NCI-H146 treated with DMSO at 0.1 percent for 48 hours (cell line): ENCODE results near the gene NTM.
"Not testable (repeated sequence)": the region's sequence is repeated elsewhere in the genome, so short reads cannot be mapped to it uniquely, and the experiment has no call there.

ENCODE experiments used
- DNase-seq: peaks from one replicate; lab custom pipeline; 2025; ENCODE audit not compliant: unreplicated experiment; lab: John Stamatoyannopoulos, UW

The NTM gene

DNA sequence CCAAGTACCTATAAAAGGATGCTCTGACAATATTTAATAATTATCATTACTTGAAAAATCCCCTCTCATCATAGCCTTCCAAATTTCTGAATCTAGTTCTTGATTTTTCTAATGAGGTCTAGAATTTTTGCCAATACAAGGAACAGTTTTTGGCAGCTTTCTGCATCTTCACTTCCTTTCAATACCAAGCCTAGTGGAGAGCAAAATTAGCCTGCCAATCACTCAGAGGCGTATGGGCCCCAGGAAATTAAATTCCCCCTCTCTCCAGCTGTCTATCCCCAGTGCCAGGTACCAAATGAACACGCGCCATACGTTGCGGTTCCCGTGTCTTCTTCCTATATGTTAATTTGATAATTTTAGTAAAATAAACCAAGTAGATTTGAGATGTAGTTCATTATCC, 293.9 kb downstream of the NTM start:
- no peak for DNase-seq

GRCh38 chr11:131664816-131665215, 294.4 kb downstream of the NTM start:
- DNase-seq = no peak

DNA sequence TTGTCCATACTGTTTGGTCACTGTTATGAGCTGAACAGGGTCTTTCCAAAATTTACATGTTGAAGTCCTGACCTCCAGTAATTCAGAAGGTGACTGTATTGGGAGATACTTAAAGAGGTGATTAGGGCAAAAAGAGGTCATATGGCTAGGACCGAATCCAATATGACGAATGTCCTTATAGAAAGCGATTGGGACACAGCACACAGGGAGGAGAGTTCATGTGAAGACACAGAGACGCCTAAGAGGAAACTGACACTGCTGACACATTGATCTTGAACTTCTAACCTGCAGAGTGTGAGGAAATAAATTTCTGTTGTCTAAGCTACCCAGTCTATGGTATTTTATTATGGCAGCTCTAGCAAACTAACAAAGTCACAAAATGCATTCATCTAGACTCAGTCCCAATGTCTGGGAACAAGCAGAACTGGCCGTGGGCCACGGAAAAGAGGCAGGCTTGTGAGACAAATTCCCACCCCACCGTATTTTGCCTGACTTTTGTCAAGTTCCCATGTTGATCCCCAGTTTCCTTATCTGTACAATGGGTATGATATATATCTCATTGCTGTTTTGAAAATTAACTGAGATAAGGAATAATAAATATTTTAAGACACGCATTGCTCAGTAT, 295.0 kb downstream of the NTM start:
- no peak for DNase-seq

DNA sequence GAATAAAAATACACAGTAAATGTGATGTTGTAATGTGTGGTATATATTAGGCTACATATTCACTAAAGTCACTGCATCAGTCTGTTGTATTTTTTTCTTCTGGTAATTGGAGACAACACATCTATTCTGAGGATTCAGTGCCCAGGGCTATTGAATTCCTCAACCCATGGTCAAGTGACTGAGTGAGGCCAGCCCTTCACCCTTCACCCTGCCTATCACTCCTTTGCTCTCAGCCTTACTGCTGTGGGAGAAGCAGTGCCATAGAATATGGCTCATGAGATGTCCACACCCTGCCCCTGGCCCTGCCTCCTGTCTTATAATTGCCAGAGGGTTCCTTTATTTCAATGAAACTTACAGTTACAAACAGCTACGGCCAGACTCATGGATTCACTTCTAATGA, 295.6 kb downstream of the NTM start:
- no peak for DNase-seq

- DNase-seq = no peak
Measured at GRCh38 chr11:131666617-131667016, 296.2 kb downstream of the NTM start.

DNA sequence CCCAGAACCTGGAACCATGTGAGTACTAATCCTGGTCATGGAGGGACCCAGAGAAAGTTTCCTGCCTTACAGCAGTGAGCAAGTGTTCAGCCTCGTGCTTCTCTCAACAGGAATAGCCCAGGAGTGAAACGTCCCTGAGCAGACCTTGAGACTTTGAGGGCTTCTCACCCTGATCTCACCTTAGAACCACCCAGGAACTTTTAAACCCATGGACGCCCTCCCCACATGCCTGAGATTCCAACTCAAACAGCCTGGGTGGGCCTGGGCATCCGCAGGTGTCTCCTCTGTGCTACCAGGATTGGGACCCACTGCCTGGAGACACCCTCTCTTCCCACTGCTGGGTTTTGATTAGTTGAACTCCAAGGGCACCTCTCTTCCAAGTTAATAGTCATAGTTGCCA, 297.2 kb downstream of the NTM start:
- no peak for DNase-seq

- DNase-seq = no peak
Measured at GRCh38 chr11:131668500-131669400, 298.3 kb downstream of the NTM start.

DNA sequence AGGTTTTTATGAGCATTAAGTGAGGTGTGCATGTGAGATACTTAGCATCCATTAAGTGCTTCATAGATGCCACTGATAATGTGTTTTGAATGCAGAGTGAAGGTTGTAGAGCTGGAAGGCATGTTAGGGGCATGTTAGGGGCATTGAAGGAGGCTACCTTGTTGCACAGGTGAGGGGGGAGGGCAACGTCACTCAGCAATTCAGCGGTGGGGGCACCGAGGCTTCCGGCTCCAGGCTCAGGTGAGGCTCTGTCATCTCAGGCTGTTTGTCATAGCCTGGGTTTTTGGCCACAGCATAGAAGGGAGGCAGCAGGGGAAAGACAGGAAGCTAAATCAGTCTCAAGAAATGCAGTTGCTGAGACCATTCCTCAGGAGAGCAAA, 299.0 kb downstream of the NTM start:
- DNase-seq = no peak

DNA sequence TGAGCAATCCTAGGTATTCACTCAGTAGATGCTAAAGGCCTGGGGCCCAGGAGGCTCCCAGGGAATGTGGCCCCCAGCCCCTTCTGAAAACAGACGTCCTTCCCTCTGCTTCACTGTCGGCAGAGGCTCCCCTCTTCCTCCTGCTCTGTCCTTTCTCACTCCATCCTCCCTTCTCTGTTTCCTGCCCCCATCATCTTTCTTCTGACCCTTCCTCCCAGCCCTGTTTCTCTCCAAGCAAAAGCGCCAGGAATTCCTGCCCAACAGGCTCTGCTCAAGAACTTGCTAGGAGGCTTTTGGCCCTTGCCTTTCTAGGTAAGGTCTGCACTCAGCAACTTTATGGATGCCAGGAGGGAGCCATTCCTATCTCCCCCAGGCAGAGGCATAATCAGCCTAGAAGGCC, 300.5 kb downstream of the NTM start:
- no peak for DNase-seq

DNA sequence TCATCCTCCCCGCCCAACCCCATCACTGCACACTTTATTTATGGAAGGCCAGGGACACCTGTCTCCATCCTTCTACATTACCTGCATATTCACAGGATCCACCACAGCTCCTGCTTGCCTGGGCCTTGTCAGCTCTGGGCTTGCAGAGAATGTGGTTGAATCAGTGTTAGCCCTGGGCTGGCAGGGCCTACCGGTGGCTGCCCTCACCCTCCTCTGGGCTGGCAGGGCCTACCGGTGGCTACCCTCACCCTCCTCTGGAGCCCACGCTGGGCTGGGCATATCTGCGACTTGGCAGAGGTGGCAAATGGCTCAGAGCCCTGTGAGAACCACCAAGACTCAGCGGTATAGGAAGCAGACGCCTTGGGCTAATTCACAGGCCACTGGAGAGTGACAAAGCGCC, 300.9 kb downstream of the NTM start:
- DNase-seq = no peak

- DNase-seq = no peak
Measured at GRCh38 chr11:131671734-131672133, 301.3 kb downstream of the NTM start.

- DNase-seq = no peak
Measured at GRCh38 chr11:131672191-131672590, 301.8 kb downstream of the NTM start.

DNA sequence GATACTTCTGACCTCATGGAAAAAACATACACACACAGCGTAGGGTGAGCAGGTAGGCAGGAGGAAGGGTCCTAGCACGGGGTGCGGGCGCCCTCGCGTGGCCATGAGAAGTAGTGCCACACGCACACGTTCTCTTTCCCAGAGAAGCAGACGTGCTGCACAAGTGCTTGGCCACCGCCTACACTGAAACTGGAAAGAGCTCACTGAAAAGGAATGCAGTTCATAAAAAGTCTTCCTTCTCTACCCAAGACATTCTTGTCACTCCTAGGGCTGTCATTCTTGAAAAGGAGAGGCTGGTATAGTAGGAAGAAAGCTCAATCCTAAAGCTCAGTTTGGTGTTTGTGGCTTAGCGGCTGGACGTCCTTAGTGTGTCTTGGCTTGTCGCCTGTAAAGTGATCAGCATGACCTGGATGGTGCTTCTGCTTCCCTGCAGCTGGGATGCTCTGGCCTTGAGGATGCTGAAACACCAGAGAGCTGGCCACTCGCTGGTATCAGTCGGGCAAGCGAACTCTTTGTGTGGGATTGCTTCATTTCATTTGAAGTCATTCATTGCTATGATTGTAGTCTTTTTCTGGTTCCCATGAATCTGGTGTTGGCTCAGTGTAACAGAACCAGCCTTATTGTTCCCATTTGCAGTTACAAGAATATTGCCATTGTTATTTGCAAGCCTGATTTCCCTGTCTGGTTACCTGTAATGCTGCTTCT, 303.8 kb downstream of the NTM start:
- DNase-seq = no peak

DNA sequence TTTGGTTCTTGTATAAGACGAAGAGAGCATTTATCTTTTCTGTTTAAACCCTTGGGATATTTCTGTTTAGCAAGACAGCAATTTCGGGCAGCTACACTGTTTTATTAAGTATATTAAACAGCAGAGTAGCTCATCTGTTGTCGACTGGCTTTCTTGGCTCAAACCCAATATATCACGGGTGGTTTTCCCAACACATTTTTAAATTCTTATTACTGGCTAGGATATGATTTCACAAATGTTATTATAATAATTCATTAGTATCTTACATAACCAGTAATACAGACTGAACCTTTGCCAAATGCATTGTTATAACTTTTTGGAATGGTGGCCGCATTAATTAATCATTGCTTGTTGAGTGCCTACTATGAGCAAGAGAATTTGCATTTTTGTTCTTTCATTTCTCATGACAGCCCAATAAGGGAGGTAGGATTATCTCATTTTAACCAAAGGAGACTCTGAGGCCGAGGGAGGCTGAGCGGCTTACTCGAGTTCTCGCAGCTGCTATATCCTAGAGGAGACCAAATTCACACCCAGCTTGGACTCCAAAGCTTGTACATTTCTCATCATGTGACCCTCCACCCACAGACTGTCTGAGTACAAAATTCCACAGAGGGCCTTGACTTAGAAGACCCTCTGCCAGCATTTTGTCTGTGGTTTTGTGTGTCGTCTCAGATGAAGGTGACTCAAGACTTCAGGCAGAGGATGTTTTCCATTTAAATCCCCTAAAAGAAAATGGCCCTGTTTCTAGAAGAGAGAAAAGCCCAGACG, 304.9 kb downstream of the NTM start:
- no peak for DNase-seq

DNA sequence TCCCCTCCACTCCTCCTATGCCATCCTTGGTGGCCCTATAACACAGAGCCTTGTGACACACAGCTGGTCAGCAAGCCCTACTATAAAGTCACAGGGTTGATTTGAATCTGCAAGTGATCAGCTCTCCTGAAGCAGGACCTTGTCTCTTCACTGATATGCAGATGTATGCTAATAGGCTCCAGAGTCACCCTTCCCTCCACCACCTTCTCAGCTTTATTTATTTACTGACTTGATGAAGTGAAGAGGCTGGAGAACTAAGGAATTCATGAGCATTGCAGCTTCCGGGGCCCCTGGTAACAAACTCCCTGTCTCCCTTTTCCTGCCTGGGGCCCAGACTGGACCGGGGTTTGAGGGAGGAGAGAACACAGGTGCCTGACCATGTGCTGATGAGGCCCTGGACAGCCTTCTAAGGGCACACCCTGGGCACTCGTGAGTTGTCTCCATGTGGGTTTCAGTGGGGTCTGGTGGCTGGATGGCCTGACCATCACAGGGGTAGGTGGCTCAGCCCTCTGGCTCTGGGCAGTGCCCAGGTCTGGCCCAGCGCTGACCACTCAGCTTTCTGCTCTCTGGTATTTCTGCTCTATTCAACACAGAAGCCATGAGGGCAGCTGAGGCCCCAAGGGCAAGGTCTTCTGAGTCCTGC, 307.5 kb downstream of the NTM start:
- DNase-seq = no peak

GRCh38 chr11:131678658-131679340, 308.4 kb downstream of the NTM start:
- DNase-seq = no peak

GRCh38 chr11:131680448-131680847, 310.0 kb downstream of the NTM start:
- DNase-seq = not testable (repeated sequence)

GRCh38 chr11:131681920-131682319, 311.5 kb downstream of the NTM start:
- no peak for DNase-seq

GRCh38 chr11:131682373-131683015, 312.1 kb downstream of the NTM start:
- DNase-seq = no peak

GRCh38 chr11:131683131-131683530, 312.7 kb downstream of the NTM start:
- DNase-seq = no peak
